Measurements from ENCODE around the gene CNKSR1.

DNA sequence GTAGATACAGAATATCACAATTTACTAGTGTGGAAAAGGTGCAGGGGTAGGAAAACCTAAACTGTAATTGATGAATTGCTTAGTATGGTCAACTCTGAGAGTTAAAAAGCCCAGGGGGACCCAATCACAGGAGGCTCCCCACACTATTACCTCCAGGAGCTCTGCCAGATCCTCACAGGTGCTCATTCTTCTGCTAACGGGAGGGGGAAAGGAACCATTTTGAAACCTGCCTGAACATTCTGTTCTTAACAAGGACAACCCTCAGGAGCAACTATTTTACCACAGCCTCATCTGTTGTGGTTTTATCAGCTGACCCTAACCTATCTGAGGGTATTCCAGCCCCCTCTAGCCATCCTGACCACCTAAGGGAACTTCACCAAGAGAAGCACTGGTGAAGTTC, 46.6 kb upstream of the CNKSR1 start:
- no peak for TF ChIP-seq GATA3 (IDR thresholded peaks at IDR 0.05; ENCODE audit: low read depth, low read length)
- TF ChIP-seq GATA2 (IDR thresholded peaks at IDR 0.05; ENCODE audit: low read depth, low read length): no peak
